H1 (cell line): ENCODE results near the gene APOL2. TPM values are rescaled to one million over a fixed set of nuclear protein-coding genes. Genes with fewer than 3 reads are reported as not detected.

ENCODE experiments used
- BACH1 ChIP-seq: IDR thresholded peaks from 2 replicates; pipeline ENCODE4 v1.6.1; 2012; ENCODE audit warnings: low read length, improper control_type of control experiment
- CBX8 ChIP-seq: fragments of 300-800, 300-1000 bp; sonication (generic); IDR thresholded peaks from 2 replicates; pipeline ENCODE4 v1.7.1; 2016; ENCODE audit warnings: low read depth, low read length, borderline replicate concordance
- CHD7 ChIP-seq: fragments of 300-600 bp; sonication (generic); IDR thresholded peaks from 2 replicates; pipeline ENCODE4 v1.7.1; 2012; ENCODE audit warnings: low read length, moderate library complexity, mild to moderate bottlenecking, inconsistent platforms; ENCODE audit not compliant: insufficient replicate concordance
- CREB1 ChIP-seq: IDR thresholded peaks from 2 replicates; pipeline ENCODE4 v1.6.1; 2012; ENCODE audit warnings: inconsistent platforms
- EP300 ChIP-seq, 2 experiments: IDR thresholded peaks; 1 replicate in 1 of 2; 2 replicates in 1 of 2; pipeline ENCODE4 v1.6.1; 2011 to 2012; ENCODE audit warnings: low read depth in 2 of 2, low read length in 2 of 2, mild to moderate bottlenecking in 2 of 2, borderline replicate concordance in 1 of 2, inconsistent platforms in 1 of 2, moderate library complexity in 1 of 2
- SAP30 ChIP-seq: fragments of 300-600 bp; sonication (generic); IDR thresholded peaks from 2 replicates; pipeline ENCODE4 v1.7.1; 2012; ENCODE audit warnings: low read length, moderate library complexity, mild to moderate bottlenecking, inconsistent platforms; ENCODE audit not compliant: insufficient read depth, insufficient replicate concordance
- SIX5 ChIP-seq: IDR thresholded peaks from 2 replicates; pipeline ENCODE4 v1.6.1; 2011; ENCODE audit warnings: mild to moderate bottlenecking, low read depth, low read length
- SUZ12 ChIP-seq: fragments of 200-600 bp; sonication (generic); IDR thresholded peaks from 2 replicates; pipeline ENCODE4 v1.6.1; 2012; ENCODE audit warnings: mild to moderate bottlenecking, inconsistent platforms, low read length, moderate library complexity, mixed read lengths
- polyA plus RNA-seq, 7 experiments: library from polyadenylated mRNA; depleted of rRNA in 3 of 7; stranded (reverse) in 5 of 7; unstranded in 2 of 7; fragments of >200 nt in 5 of 7; fragments of 200-250 nt in 2 of 7; gene quantifications; 1 replicate in 5 of 7; 2 replicates in 1 of 7; 4 replicates in 1 of 7; pipeline versions ENCODE4 v1.2.1 to v1.2.3, GENCODE V29; 2011 to 2013; ENCODE audit warnings: missing spikeins in 2 of 7, mixed read lengths in 2 of 7
- total RNA-seq: library from RNA; stranded (reverse); fragmentation: NEBNext Ultra II Directional; extraction: Animal tissue kit (Norgen Biotek cat#: 25700); gene quantifications from 2 replicates; pipeline ENCODE4 v1.2.1, GENCODE V29; 2021

The APOL2 gene
- total and polyA plus RNA-seq, 2 of the 8 experiments (the other 6 are each of a cell fraction or from before 2014, with no cell fraction given): 8.1 to 11.0 TPM

- TF ChIP-seq CHD7 (no peak), CREB1 (no peak), SIX5 (no peak), EP300 (IDR thresholded peaks at IDR 0.05; ENCODE audit: borderline replicate concordance in 1 of 2, low read depth in 2 of 2, low read length in 2 of 2) (no peak), BACH1 (no peak), SAP30 (no peak), CBX8 (no peak), SUZ12 (no peak)
Measured at GRCh38 chr22:36212901-36213300, 26.4 kb downstream of the APOL2 start (continued).
